ENCODE data around the gene GABRG2.
"Not testable (repeated sequence)": the region's sequence is repeated elsewhere in the genome, so short reads cannot be mapped to it uniquely, and the experiment has no call there.

GABRG2 gene

DNA sequence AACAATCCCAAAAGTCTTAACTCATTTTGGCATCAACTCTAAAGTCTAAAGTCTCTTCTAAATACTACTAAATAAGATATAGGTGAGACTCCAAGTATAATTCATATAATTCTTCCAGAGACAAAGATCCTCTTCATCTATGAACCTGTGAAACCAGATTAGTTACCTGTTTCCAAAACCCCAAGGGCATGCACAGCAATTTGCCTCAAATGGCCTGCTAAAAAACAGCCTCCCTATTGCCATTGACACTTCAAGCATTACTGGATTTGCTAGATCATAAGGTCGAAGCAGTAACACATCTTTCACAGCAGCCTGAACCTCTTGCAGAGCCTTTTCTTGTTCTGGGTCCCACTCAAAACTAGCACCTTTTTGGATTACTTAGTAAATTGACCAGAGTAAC is 20.3 kb upstream of the GABRG2 start:
- no peak overlapping the region for H3K27ac ChIP-seq
- TF ChIP-seq, protein P1, sequence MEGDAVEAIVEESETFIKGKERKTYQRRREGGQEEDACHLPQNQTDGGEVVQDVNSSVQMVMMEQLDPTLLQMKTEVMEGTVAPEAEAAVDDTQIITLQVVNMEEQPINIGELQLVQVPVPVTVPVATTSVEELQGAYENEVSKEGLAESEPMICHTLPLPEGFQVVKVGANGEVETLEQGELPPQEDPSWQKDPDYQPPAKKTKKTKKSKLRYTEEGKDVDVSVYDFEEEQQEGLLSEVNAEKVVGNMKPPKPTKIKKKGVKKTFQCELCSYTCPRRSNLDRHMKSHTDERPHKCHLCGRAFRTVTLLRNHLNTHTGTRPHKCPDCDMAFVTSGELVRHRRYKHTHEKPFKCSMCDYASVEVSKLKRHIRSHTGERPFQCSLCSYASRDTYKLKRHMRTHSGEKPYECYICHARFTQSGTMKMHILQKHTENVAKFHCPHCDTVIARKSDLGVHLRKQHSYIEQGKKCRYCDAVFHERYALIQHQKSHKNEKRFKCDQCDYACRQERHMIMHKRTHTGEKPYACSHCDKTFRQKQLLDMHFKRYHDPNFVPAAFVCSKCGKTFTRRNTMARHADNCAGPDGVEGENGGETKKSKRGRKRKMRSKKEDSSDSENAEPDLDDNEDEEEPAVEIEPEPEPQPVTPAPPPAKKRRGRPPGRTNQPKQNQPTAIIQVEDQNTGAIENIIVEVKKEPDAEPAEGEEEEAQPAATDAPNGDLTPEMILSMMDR (conservative IDR thresholded peaks at IDR 0.05; ENCODE audit: low read depth, low read length), result no peak
- H3K4me3 ChIP-seq (IDR thresholded peaks at IDR 0.05; ENCODE audit: insufficient read depth, low read depth, low read length), result no peak overlapping the region
- H3K4me1 ChIP-seq (ENCODE audit: low read depth, poor library complexity, severe bottlenecking), result no peaks in the 10 kb centered on the region
- H4K20me1 ChIP-seq (ENCODE audit: insufficient read depth), result no peaks in the 10 kb centered on the region
- no peak overlapping the region for H3K9ac ChIP-seq
- H3K4me2 ChIP-seq, result no peak overlapping the region
- no peaks in the 10 kb centered on the region for H3K27me3 ChIP-seq (ENCODE audit: insufficient read depth, low read depth)
- H3K79me2 ChIP-seq (ENCODE audit: insufficient read depth, low read depth), result no peaks in the 10 kb centered on the region
- no peaks in the 10 kb centered on the region for H3K36me3 ChIP-seq (ENCODE audit: insufficient read depth)
- H2AFZ ChIP-seq (ENCODE audit: low read depth), result no peak overlapping the region

GRCh38 chr5:162052676-162053075 is 14.9 kb upstream of the GABRG2 start:
- H3K4me2 ChIP-seq, result no peak overlapping the region
- no peak overlapping the region for H3K27ac ChIP-seq
- TF ChIP-seq, protein P1 (conservative IDR thresholded peaks at IDR 0.05; ENCODE audit: low read depth, low read length), result no peak
- H3K36me3 ChIP-seq (ENCODE audit: insufficient read depth), result no peaks in the 10 kb centered on the region
- H3K79me2 ChIP-seq (ENCODE audit: insufficient read depth, low read depth), result no peaks in the 10 kb centered on the region
- no peaks in the 10 kb centered on the region for H3K27me3 ChIP-seq (ENCODE audit: insufficient read depth, low read depth)
- H3K4me1 ChIP-seq (ENCODE audit: low read depth, poor library complexity, severe bottlenecking), result no peaks in the 10 kb centered on the region
- H4K20me1 ChIP-seq (ENCODE audit: insufficient read depth), result no peaks in the 10 kb centered on the region
- no peak overlapping the region for H3K4me3 ChIP-seq (IDR thresholded peaks at IDR 0.05; ENCODE audit: insufficient read depth, low read depth, low read length)
- H2AFZ ChIP-seq (ENCODE audit: low read depth), result no peak overlapping the region
- H3K9ac ChIP-seq, result no peak overlapping the region

GRCh38 chr5:162055095-162055494 is 12.5 kb upstream of the GABRG2 start:
- H3K27me3 ChIP-seq (ENCODE audit: insufficient read depth, low read depth); H3K79me2 ChIP-seq (ENCODE audit: insufficient read depth, low read depth); H3K4me3 ChIP-seq (IDR thresholded peaks at IDR 0.05; ENCODE audit: insufficient read depth, low read depth, low read length); H3K4me2 ChIP-seq; H3K9ac ChIP-seq; H4K20me1 ChIP-seq (ENCODE audit: insufficient read depth); H2AFZ ChIP-seq (ENCODE audit: low read depth); H3K4me1 ChIP-seq (ENCODE audit: low read depth, poor library complexity, severe bottlenecking); H3K36me3 ChIP-seq (ENCODE audit: insufficient read depth); H3K27ac ChIP-seq: not testable (repeated sequence)

GRCh38 chr5:162067162-162067561 is 411 bp upstream of the GABRG2 start:
- Histone ChIP-seq H3K9ac (no peak overlapping the region), H3K4me2 (no peak overlapping the region), H3K27ac (no peak overlapping the region), H3K36me3 (ENCODE audit: insufficient read depth) (no peaks in the 10 kb centered on the region), H3K79me2 (ENCODE audit: insufficient read depth, low read depth) (no peaks in the 10 kb centered on the region), H4K20me1 (ENCODE audit: insufficient read depth) (no peaks in the 10 kb centered on the region), H2AFZ (ENCODE audit: low read depth) (no peak overlapping the region), H3K27me3 (ENCODE audit: insufficient read depth, low read depth) (no peaks in the 10 kb centered on the region), H3K4me1 (ENCODE audit: low read depth, poor library complexity, severe bottlenecking) (no peaks in the 10 kb centered on the region), H3K4me3 (IDR thresholded peaks at IDR 0.05; ENCODE audit: insufficient read depth, low read depth, low read length) (no peak overlapping the region)
- TF ChIP-seq, protein P1 (conservative IDR thresholded peaks at IDR 0.05; ENCODE audit: low read depth, low read length), result no peak

DNA sequence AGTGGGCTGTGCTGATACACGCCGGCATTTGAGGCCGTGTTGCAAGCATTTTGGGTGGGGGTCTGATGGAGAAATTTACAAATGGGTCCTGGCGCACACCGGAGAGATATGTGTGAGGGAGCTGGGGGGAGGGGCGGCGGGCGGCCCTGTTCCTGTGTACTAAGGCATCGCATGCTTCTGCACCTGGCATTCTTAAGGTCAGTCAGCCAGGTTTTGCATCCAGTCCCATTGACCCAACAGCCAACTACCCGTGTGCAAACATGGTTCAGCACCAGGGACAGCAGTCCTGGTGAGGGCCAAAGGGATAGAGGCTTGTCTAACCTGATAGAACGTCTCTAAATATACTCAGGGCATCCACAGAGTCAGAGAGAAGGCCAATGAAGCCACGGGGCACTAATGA is 839 bp downstream of the GABRG2 start:
- no peak overlapping the region for H2AFZ ChIP-seq (ENCODE audit: low read depth)
- H3K4me1 ChIP-seq (ENCODE audit: low read depth, poor library complexity, severe bottlenecking), result no peaks in the 10 kb centered on the region
- TF ChIP-seq, protein P1 (conservative IDR thresholded peaks at IDR 0.05; ENCODE audit: low read depth, low read length), result no peak
- H3K36me3 ChIP-seq (ENCODE audit: insufficient read depth), result no peaks in the 10 kb centered on the region
- no peaks in the 10 kb centered on the region for H3K79me2 ChIP-seq (ENCODE audit: insufficient read depth, low read depth)
- no peak overlapping the region for H3K27ac ChIP-seq
- no peak overlapping the region for H3K4me3 ChIP-seq (IDR thresholded peaks at IDR 0.05; ENCODE audit: insufficient read depth, low read depth, low read length)
- no peaks in the 10 kb centered on the region for H4K20me1 ChIP-seq (ENCODE audit: insufficient read depth)
- H3K9ac ChIP-seq, result no peak overlapping the region
- no peak overlapping the region for H3K4me2 ChIP-seq
- no peaks in the 10 kb centered on the region for H3K27me3 ChIP-seq (ENCODE audit: insufficient read depth, low read depth)

Measured in KMS-11 (cell line).